CD4-positive, alpha-beta T cell treated with Interferon gamma for 1 hour (primary cell): ENCODE measurements around the gene AIM2.

Experiments
- DNase-seq: peaks from one replicate; pipeline ENCODE4 v3.0.0-alpha.2; 2020

Gene AIM2

DNA sequence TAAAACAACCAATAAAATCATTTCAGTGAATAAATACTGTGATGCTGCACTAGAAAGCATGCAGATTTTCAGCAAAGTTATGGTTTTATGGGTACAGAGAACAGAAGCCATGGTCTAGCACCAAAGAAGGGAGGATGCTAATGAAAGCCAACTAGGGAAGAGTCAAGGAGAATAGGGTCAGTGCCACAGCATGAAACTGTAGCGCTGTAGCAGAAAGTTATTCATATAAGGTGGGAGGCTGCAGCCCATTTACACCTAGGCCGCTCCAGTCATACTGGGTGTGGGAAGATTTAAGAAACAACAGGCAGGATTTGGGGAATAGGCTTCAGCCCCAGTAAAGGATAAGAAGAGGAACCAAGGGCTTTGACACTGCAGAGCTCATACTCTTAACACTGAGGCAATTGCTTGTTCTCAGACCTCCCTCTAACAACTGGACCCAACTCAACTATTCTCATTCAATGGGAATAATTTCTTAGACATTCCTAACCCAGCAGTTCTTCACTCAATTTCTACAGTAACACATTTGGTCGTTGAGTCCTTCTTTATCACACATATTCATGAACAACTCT lies 62.5 kb downstream of the AIM2 start:
- no peak for DNase-seq

GRCh38 chr1:159012495-159012894 lies 64.1 kb downstream of the AIM2 start:
- peak; percentile 60 for DNase-seq
